GM18907 (cell line): Measurements from ENCODE around the gene SLC6A11.

Experiments used
- ATAC-seq: cut with Tn5 transposase; IDR thresholded peaks from one replicate; pipeline ENCODE4 v1.9.1; 2021; ENCODE audit warnings: mild to moderate bottlenecking, moderate library complexity; ENCODE audit not compliant: unreplicated experiment

Gene SLC6A11

DNA sequence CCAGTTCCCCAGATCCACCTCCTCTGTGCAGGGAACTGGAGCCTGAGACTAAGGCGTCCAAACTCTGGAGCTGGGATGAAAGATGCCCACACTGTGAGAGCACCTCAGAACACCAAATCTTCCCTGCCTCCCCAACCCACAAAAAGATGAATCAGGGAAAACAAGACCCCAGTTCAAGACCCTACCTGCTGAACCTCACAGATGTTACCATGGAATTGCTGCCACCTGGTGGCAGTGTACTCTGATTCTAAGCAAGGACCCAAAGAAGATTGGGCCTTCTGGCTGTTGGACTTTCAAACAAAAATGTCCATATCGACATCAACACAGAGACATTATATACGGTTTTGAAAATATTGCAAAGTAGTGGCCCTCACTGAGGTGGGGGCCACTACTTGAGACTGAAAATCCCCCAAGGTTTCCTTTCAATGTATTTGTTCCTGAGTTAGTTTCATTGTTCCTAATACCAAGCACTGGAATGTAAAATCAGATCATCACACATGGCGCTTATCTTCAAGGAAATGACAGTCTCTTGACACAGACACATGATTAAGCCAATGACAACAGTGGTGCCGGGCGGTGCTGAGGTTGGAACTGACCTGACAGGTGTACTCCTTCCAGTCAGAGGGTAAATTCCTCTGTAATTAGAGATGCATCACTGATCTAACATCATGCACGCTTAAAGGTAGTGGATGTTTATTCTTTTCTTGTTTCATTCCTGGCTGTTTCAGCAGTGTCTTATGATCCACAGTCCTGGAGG is 67.6 kb downstream of the SLC6A11 start:
- ATAC-seq: no peak

DNA sequence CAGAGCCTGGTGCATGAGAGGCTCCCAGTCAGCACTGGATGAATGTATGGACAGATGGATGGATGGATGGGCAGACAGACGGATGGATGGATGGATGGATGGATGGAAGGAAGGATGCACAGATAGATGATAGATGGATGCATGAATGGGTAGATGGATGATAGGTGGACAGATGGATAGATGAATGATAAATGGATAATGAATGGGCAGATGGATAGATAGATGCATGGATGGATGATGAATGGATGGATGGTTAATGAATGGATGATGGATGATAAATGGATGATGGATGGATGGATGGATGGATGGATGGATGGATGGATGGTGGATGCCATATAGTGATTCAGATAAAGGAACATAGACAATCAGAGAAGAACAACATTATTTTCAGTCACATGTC is 71.0 kb downstream of the SLC6A11 start:
- no peak for ATAC-seq

DNA sequence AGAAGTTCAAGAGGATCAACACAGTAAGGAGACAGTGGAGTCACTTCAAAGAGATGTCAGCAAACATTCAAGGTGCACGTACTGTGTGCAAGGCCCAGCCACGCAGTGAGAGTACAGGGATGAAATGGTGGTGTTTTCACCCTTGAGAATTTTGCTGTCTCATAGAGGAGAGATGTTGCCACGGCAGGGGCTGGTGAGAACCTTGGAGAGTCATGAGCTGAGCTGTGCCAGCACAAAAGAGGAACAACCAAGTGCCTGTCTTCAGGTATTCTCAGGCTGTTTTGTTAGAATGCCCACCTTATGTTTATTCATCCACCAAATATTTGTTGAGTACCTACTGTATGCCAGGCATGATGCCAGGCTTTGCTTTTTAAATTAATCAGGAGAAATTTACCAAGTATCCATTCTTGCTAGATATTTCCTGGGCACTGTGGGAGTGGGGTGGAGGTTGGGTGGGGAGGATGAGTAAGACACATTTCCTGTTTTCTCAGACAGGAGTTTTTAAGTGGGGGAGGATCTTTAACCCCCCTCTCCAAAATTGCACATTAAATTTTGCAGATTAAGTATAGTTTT is 72.6 kb downstream of the SLC6A11 start:
- no peak for ATAC-seq

DNA sequence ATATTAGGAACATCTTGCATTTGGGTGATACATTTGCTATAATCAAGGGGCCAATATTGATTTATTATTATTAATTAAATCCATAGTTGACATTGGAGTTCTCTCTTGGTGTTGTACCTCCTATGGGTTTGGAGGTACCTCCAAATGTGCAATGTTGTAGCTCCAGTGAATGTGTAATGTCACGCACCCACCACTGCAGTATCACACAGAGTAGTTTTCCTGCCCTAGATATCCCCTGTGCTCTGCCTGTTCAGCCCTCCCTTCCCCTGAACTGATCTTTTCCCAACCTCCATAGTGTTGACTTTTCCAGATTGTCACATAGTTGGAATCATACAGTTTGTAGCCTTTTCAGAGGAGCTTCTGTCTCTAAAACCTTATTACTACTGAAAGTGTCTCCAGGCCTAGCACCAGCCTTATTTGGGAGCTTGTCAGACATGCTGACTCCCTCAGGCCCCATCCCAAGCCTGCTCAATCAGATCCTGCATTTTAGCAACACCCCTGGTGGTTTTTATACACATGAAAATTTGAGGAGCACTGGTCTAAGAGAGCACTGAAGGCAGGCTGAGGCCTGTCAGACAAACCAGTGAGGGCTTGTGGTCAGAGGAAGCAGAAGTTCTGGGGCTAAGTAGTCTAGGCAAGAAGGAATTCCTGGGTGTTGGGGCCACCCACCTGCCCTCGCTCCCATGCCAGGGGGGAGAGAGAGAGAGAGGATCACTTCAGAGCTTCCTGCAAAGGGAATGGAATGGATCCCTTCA is 73.4 kb downstream of the SLC6A11 start:
- ATAC-seq: no peak

DNA sequence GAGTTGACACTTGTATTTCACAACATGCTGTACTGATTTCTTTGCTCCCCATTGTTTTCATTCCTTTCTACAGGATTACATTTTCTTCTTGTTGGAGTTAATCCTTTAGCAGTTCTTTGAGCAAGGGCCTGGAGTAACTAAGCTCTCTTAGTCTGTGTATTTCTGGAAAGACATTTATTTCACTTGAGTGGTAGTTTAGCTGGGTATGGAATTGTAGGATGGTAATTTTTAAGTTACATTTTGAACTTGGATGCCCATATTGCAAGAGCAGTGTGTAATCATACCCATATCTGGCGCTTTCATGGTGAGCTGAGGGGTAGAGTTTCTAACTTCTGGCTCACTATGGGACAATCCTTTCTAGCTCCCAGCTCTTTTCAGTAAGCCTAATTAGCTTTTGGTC is 74.6 kb downstream of the SLC6A11 start:
- no peak for ATAC-seq

DNA sequence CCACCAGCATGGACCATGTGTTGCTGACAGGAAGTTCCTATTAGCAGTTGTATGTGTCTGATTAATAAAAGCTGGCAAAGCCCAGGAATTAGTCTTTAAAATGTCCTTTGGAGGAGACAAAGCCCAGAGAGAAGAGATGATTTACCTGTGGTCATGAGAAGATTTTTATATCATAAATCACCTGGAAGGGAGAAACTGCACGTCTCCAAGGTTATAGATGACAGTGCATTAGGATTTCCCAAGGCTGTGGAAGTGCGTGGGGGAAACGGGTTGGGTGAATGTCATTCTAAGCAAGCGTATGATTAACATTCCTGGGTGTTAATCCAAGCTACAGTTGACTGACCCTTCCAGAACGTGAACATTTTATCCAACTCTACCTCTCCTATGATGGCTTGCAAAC is 76.6 kb downstream of the SLC6A11 start:
- no peak for ATAC-seq

DNA sequence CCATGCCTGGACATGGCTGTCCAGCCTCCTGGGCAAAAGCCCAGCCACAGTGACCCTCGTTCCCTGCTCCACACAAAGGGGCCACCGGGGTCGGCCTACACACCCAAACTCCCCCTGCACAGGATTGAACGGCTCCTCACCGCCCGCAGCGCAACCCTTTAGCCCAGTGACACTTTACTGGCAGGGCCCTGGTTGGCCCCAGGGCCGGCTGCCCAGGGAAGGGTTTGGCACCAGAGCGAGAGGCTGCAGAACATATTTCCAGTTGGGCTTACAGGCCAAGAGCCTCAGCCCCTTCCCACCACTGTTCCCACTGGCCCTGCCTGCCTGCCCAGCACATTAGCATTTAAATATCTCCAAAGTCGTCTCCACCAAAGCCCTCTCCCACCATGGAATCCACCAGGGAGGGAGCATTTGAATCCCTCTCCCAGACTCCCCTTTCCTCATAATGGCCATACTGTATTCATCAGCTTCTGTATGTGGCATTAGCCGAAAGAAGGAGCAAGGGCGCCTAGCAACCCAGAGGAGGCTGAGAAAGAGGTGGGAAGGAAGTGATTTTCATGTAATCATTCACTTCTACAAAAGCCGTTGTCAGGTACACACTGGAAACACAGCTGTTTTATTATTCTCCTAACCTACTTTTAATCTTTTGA is 85.4 kb downstream of the SLC6A11 start:
- no peak for ATAC-seq

DNA sequence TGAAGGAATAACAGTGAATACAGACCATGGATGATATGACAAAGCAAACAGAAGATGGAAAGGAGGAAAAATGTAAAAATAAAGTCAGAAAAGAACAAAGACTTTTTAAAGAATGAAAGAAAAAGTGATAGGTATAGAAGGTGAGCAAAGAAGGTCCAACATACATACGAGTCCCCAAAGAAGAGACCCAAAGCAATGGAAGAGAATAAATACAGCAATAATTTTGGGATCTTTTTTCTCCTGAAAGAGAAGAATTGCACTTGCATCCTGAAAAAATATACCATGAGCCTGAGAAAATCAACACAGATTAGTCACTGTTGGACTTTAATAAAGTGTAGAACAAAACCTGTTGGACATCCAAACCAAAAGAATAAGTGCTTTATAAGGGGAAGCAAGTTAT is 91.2 kb downstream of the SLC6A11 start:
- ATAC-seq: no peak

DNA sequence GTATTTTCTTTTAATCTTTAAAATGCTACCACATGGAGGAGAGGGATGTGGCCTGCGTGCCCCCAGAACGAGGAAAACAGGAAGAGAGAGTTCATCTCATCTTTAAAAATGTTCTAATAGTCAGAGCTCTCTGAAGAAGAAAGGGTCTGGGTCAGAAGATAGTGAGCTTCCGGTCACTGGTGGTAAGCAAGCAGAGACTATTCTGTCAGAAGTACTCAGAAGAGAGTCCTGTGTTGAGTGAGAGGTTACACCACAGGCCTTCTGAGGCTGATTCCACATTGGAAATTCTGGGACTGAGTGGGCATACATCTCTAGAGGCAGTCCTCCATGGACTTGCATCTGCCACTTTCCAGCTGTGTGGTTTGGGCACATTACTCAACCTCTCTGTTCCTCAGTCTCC is 94.3 kb downstream of the SLC6A11 start:
- ATAC-seq: no peak

DNA sequence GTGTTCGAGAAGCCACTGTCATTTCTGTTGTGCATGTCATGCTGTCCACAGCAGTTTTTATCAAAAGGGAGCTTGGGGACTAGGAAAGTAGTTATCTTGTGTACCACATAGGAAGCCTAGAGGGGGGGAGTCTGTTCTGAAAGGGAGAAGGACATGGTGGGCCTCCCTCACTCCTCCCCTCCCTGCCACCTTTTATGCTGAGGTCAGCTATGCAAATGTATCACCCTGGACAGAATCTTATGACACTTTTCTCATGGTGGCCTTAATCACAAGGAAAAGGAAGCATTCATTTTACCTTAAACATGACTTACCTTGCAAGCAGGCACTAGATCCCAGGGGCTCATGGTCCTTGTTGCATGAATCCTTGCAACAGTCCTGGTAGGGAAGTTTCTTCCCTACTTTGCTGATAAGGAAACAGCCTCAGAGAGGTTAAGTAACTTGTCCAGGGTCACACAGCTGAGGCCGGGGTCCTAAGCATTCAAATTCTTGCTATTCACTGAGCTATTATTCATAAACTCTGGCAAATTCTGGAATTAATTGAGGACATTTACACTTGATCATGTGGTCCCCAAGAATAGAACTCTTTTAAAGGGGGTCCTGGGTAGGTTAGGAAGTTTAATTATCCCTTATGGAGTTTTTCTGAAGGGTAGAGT is 95.4 kb downstream of the SLC6A11 start:
- ATAC-seq: no peak

DNA sequence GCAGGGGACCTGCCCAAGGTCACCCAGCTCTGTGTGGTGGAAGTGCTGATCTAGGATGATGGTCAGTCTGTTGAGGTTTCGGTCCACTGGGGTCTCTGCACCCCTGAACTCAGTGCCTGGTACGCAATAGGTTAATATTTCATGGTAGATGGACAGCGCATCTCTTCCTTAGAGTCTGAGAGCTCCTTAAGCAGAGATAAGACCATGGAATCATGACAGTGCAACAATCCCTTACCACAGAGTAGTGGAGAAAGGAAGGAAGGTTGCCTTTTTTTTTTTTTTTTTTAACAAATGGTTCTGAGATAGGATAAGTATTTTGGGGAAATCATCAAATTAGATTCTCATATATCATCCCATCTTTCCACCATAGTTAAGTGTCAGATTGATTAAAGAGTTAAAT is 96.8 kb downstream of the SLC6A11 start:
- no peak for ATAC-seq

DNA sequence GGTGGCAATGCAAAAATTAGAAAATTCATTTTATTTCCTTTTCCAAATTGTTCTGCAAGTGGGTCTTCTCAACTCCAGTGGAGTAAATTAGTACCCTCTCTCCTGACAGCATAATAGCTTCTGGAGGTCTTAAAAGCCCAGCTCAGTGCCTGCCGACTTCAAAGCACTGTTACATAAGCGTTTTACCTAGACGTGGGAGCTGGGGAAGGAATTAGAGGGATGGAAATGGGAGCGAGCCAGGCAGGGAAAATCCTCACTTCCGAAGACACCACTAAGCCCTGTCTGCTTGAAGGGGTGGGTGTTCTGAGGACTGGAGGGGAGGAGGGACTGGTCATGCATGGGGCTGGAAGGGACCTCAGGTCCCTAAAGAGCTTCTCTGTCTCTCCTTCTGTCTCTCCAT is 99.3 kb downstream of the SLC6A11 start:
- no peak for ATAC-seq

DNA sequence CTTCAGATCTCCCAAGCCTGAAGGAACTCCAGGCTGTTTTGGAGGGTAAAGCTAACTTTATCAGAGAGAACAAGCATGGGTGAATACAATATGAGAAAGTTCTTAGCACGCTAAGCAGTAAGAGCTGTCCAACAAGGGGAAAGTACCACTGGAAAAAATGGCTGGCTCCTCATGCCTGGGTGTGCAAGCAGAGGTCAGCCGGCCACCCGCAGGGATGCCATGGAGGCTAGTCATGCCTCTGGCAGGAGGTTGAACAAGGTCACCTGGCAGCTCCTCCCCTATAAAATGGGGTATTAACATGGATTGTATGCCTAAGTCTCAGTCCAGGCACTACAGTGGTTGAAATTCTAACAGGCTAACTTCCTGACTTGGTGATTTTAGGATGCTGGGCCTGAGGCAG is 101.1 kb downstream of the SLC6A11 start:
- no peak for ATAC-seq

DNA sequence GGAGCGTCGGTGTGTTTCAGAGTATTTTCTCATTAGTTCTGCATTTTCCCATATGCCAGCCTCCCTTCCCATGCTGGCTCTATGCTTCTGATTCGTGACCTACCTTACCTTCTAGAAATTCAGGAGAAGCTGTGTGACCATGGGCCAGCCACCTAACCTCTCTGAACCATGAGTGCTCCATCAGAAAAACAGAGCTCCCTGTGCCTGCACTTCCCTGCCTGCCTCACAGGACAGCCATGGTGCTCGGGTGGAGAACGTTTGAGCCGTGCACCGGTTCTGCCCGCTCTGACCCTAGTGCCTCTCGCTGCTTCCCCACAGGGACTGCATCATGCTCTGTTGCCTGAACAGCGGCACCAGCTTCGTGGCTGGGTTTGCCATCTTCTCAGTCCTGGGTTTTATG is 102.0 kb downstream of the SLC6A11 start:
- ATAC-seq: no peak

DNA sequence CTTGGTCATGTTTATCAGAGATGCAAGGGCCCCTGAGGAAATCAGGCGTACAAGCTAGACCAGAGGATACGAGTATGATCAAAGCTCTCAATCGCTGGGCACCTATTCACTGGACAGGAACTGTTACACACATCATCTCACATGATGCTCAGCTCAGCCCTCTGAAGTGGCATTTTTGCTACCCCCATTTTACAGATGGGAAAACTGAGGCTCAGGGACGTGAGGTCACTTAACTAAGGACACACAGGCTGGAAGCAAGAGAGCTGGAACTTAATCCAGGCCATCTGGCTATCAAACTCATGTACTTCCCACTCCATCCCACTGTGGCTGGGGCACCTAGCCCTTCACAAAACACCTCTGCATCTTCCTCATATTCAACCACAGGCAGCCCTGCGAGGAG is 103.6 kb downstream of the SLC6A11 start:
- ATAC-seq: no peak

DNA sequence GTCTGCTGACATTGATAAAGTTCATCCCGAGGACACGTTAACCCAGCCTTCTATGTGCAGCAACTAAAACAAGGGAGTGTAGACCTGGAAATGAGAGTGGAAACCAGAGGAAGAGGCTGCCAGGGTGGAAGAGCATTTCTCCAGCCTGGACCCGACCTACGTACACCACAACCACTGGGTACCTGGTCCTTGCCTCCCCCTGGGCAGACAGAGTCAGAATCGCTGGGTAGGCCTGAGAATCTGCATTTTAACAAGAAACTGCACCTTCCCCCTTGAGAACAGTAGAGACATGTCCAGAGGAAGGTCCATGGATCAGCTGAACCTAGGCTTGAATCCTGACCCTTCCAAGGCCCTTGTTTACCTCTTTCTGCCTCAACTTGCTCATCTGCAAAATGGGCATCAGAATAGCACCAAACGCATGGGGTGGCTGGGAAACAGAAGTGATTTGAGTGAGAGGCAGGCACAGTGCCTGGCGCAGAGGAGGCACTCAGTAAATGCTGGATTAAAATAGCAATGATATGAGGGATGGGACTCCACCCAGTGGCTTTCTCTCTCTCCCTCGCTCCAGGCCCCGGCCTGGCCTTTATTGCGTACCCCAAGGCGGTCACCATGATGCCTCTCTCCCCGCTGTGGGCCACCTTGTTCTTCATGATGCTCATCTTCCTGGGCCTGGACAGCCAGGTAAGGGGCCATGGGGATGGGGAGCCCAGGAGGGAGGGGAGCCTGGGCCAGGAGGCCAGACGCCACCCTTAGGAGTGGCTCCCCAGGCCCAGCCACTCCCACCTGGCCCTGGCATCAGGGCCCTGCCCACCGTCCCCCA is 109.6 kb downstream of the SLC6A11 start:
- ATAC-seq: no peak

DNA sequence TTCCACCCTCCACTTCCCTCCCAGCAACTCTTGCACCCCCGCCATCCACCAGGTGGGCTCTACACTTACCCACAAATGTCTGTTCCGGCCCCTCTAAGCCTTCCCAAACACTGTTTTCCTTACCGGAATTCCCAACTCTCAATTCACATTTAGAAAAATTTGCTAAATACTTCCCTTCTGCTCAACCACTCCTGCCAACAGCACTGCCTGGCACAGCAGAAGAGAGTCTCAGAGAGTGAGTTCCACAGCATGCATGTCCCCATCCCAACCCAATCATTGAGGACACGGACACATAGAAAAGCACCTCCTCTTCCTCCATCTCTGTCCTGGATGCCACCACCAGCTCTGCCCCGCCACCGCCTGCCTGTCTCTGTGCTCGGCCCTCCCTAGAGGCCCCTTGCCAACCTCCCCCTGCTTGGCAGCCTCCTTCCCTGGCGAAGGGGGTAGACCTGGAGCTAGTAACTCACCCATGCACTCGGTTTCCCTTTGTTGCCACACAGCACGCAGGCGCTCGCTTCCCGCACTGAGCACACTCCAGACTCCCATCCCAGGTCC is 110.3 kb downstream of the SLC6A11 start:
- ATAC-seq: no peak

DNA sequence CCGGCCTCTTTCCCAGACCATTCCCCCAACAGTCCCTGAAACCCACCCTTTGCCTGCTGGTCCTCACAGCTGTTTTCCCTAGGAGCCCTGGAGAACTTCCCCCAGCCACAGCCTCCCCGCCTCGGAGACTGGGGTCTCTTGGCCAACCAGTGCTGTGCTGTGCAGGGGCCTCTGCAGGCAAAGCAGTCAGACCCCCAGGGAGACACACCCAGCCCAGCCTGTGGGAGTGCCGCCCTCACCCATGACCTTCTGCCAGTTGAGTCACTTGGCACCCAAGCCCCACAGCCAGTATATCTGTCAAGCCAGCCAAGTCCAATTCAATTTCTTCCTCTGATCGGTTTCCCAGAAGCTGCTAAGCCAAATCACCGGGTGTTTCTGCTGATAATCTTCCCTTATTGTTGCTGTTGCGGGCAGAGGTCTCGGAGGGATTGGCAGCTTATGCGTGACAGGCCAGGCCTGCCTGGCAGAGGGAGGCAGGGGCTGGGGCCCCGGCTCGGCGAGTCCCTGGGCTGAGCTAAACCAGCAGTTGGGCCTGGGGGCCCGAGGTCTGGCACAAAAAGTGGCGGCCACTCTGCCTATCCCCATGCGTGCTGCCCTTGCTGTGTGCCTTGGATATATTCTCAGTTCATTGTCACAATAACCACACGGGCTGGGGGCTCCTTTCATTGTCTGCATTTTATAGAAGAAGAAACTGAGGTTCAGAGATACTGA is 110.9 kb downstream of the SLC6A11 start:
- ATAC-seq: no peak

DNA sequence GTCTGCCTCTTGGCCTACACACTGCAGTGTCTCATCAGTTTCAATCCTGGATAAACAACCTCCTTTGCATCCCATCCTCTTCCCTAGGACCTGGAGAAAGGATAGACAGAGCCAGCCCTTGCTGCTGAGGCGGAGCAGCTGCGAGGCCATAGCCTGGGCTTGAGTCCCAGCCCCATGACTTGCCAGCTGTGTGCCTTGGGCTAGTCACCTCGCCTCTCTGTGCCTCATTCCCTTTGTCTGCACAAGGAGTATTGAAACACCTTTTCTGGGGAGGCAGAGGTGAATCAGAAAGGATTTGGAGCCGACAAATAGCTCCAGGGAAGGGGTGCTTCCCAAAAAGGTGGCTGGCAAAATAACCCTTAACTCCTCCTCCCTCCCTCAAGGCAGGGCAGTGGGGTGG is 111.5 kb downstream of the SLC6A11 start:
- no peak for ATAC-seq
